ENCODE measurements around the gene DKK2. TPM values are rescaled to one million over a fixed set of nuclear protein-coding genes. Genes with fewer than 3 reads are reported as not detected.

Gene DKK2
- total and polyA plus RNA-seq, 9 of the 15 experiments (the other 6 are each of a cell fraction or from before 2014, with no cell fraction given) = not detected

DNA sequence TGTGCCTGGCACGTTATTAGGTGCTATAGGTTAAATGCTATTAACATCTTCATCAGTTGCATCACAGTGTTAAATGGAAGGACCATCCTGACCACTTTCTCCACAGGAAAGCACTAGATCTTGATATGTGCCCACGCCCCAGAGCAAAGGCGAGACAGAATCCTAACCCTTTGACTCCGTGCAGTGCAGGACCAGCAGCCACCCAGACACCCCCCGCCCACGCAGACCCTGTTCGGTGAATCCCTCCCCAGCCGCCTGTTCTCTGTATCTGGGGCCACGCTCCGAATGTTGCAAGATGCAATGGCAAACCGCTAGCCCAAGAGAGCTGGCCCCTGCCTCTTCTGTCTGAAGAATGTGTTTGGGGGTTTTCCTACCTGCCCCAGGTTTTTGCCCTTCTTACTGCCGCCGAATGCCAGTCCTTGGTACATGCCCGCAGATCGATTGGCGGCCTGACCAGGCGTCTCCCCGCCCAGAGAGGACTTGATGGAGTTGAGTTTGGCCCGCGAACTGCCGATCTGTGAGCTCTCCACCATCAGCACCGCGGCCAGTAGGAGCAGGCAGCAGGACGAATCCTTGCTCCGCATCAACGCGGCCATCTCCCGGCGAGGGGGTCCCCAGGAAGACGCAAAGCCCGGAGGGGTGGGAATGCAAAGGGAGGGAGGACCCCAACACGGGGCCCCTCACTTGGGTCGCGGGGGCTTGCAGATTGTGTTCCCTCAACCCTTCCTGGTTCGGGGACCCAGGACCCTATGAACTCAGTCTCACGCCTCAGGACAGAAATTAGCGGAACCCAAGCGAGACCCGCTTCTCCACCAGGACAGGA, 906 bp downstream of the DKK2 start:
- WGBS (ENCODE audit: insufficient coverage, low coverage, missing lambda C conversion rate) = 2% methylated on average over 37 of the region's 39 CpGs
- ChIA-PET POLR2A (interaction anchor here (0.6 to 0.7 kb wide), 2 partner anchors 23 to 200 kb away, joined by 3 read pairs; no protein-coding TSS in a partner anchor), CTCF (ENCODE audit: low intra/inter-chr PET ratio) (no interaction called here)
- H3K79me2 ChIP-seq (ENCODE audit: control insufficient read depth, insufficient read depth, low read length) = no peaks in the 10 kb centered on the region
- H2AFZ ChIP-seq (ENCODE audit: low read depth, low read length) = no peak overlapping the region
- H3K9me3 ChIP-seq (replicated peaks; ENCODE audit: control insufficient read depth, insufficient read depth, low read depth, low read length) = no peaks in the 10 kb centered on the region
- H3K4me1 ChIP-seq (replicated peaks in 1 of 2; ENCODE audit: control insufficient read depth in 2 of 2, insufficient read depth in 2 of 2, low read length in 2 of 2) = no peaks in the 10 kb centered on the region
- in situ Hi-C loops (cut with MboI) (no loop called here), intact Hi-C loops (cut with micrococcal nuclease) (no loop called here)
- no TSS peak for BruUV-seq (replicated peaks)
- ATAC-seq (no peak), DNase-seq (ENCODE audit: extremely low read depth in 1 of 4, low spot score in 3 of 4) (no peak), FAIRE-seq (no peak)
- no peak overlapping the region for H3K27ac ChIP-seq (ENCODE audit: extremely low read depth, low read depth, low read length)
- H3K9ac ChIP-seq (ENCODE audit: insufficient read depth in 1 of 2, low read depth in 2 of 2, low read length in 2 of 2) = no peak overlapping the region
- no peaks in the 10 kb centered on the region for H3K27me3 ChIP-seq (ENCODE audit: control insufficient read depth in 2 of 2, insufficient read depth in 2 of 2, low read length in 2 of 2)
- no peaks in the 10 kb centered on the region for H3K9me1 ChIP-seq (ENCODE audit: control insufficient read depth, insufficient read depth, low read length)
- no peak overlapping the region for H3K4me2 ChIP-seq (ENCODE audit: insufficient read depth, low read length)
- H3K4me3 ChIP-seq = no peak overlapping the region
- no peaks in the 10 kb centered on the region for H4K20me1 ChIP-seq (replicated peaks; ENCODE audit: control insufficient read depth, insufficient read depth, low read length)
- H3K36me3 ChIP-seq (ENCODE audit: control insufficient read depth, insufficient read depth, low read length) = no peaks in the 10 kb centered on the region
- TF ChIP-seq, protein P1, sequence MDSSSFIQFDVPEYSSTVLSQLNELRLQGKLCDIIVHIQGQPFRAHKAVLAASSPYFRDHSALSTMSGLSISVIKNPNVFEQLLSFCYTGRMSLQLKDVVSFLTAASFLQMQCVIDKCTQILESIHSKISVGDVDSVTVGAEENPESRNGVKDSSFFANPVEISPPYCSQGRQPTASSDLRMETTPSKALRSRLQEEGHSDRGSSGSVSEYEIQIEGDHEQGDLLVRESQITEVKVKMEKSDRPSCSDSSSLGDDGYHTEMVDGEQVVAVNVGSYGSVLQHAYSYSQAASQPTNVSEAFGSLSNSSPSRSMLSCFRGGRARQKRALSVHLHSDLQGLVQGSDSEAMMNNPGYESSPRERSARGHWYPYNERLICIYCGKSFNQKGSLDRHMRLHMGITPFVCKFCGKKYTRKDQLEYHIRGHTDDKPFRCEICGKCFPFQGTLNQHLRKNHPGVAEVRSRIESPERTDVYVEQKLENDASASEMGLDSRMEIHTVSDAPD (CRISPR knock-in tag; IDR thresholded peaks at IDR 0.05) = no peak
- no peak for TF ChIP-seq ZNF584 (CRISPR knock-in tag; IDR thresholded peaks at IDR 0.05; ENCODE audit: low read depth)
- TF ChIP-seq, protein P2, sequence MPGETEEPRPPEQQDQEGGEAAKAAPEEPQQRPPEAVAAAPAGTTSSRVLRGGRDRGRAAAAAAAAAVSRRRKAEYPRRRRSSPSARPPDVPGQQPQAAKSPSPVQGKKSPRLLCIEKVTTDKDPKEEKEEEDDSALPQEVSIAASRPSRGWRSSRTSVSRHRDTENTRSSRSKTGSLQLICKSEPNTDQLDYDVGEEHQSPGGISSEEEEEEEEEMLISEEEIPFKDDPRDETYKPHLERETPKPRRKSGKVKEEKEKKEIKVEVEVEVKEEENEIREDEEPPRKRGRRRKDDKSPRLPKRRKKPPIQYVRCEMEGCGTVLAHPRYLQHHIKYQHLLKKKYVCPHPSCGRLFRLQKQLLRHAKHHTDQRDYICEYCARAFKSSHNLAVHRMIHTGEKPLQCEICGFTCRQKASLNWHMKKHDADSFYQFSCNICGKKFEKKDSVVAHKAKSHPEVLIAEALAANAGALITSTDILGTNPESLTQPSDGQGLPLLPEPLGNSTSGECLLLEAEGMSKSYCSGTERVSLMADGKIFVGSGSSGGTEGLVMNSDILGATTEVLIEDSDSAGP (CRISPR knock-in tag; IDR thresholded peaks at IDR 0.05) = no peak
- no peak for TF ChIP-seq ASH1L (IDR thresholded peaks at IDR 0.05; ENCODE audit: borderline replicate concordance, low read depth, partially characterized antibody)
- no peak for TF ChIP-seq ZNF445 (CRISPR knock-in tag; IDR thresholded peaks at IDR 0.05; ENCODE audit: low read depth)
- TF ChIP-seq DPF2 (IDR thresholded peaks at IDR 0.05) = no peak
- TF ChIP-seq NCOA4 (IDR thresholded peaks at IDR 0.05; ENCODE audit: partially characterized antibody) = no peak
- TF ChIP-seq, protein P3, sequence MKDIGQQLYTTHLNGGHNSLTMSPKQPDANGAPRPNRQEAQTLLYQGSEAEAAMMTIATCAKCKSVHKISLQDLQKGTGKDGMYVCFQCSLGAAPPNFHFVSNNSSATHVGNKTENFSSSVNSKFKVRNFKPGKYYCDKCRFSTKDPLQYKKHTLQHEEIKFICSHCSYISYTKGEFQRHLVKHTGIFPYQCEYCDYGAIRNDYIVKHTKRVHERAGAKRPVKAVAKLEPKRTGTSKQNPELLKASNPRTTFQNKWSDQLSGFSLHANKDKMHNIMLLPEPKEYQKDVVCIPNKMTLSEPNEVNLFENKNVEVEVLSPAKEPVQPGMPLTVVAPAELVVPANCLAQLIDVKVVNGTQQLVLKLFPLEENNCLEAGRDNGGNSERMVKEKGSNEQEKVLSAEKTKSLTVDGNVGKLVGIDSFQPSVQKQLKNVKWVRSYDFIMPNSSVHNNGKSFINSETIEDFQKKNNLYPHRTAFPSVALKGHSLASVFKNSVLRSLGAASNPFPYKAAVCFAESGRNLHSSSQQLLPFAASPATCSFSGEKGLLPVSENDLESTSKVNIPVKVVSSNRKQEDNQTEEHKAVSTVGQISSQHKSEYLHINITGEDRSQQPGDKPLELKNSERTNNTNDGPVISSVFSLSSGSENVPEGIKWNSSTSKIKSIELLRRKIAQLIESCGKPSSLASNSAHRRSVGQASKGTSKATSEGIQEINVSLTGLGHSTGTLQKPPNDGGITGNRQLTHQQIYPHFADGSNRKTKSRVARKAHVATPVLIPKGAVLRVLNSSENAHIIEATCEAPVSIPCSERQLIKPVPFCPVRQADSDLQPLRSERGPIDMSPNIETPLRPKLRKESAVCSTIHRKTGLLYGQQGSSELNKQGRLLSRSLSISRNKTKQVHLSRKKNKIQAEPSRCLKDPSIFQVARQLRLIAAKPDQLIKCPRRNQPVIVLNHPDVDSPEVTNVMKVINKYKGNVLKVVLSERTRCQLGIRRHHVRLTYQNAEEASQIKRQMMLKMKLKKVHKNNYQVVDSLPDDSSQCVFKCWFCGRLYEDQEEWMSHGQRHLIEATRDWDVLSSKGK (CRISPR knock-in tag; IDR thresholded peaks at IDR 0.05) = no peak
- TF ChIP-seq ZNF253 (CRISPR knock-in tag; conservative IDR thresholded peaks at IDR 0.05) = no peak
- no peak for TF ChIP-seq ZNF239 (CRISPR knock-in tag; IDR thresholded peaks at IDR 0.05)
- TF ChIP-seq, protein P4, sequence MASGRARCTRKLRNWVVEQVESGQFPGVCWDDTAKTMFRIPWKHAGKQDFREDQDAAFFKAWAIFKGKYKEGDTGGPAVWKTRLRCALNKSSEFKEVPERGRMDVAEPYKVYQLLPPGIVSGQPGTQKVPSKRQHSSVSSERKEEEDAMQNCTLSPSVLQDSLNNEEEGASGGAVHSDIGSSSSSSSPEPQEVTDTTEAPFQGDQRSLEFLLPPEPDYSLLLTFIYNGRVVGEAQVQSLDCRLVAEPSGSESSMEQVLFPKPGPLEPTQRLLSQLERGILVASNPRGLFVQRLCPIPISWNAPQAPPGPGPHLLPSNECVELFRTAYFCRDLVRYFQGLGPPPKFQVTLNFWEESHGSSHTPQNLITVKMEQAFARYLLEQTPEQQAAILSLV (tag; IDR thresholded peaks at IDR 0.05) = no peak
- no peak for TF ChIP-seq STAT5A (IDR thresholded peaks at IDR 0.05; ENCODE audit: borderline replicate concordance, low read length)
